ENCODE data around the gene ZFR2.

ZFR2 gene

GRCh38 chr19:3785938-3786824 lies 82.7 kb downstream of the ZFR2 start, which contains the start of gene MATK:
Gene MATK, minus strand, starts transcription at chr19:3786381. Its CDS starts 1,246 bp downstream, at chr19:3785135.
- peak; percentile 49 for DNase-seq

- no peak for DNase-seq
These were observed 83.3 kb downstream of the ZFR2 start for GRCh38 chr19:3785451-3785937.

- DNase-seq: no peak
These were observed 84.0 kb downstream of the ZFR2 start for GRCh38 chr19:3784607-3785450.

GRCh38 chr19:3783660-3784584 lies 84.9 kb downstream of the ZFR2 start:
- DNase-seq: no peak

GRCh38 chr19:3782903-3783302 lies 85.9 kb downstream of the ZFR2 start:
- no peak for DNase-seq

GRCh38 chr19:3782330-3782729 lies 86.5 kb downstream of the ZFR2 start:
- DNase-seq: no peak

GRCh38 chr19:3781603-3782002 lies 87.2 kb downstream of the ZFR2 start:
- no peak for DNase-seq

GRCh38 chr19:3780786-3781304 lies 88.0 kb downstream of the ZFR2 start:
- no peak for DNase-seq

GRCh38 chr19:3778899-3779723 lies 89.7 kb downstream of the ZFR2 start:
- no peak for DNase-seq

GRCh38 chr19:3778104-3778867 lies 90.6 kb downstream of the ZFR2 start:
- DNase-seq: no peak

- no peak for DNase-seq
These were observed 92.3 kb downstream of the ZFR2 start for GRCh38 chr19:3776479-3777040.

- no peak for DNase-seq
These were observed 93.0 kb downstream of the ZFR2 start for GRCh38 chr19:3775831-3776230.

- no peak for DNase-seq
These were observed 93.5 kb downstream of the ZFR2 start for GRCh38 chr19:3775374-3775711.

GRCh38 chr19:3774621-3775373 lies 94.0 kb downstream of the ZFR2 start:
- DNase-seq: no peak

GRCh38 chr19:3773814-3774515 lies 94.9 kb downstream of the ZFR2 start:
- DNase-seq: no peak

- DNase-seq: no peak
These were observed 96.9 kb downstream of the ZFR2 start, which contains the start of gene RAX2 for GRCh38 chr19:3771906-3772455. Gene RAX2, minus strand, starts transcription at chr19:3772228. Its CDS starts 486 bp downstream, at chr19:3771742.

GRCh38 chr19:3771000-3771905 lies 97.6 kb downstream of the ZFR2 start:
- no peak for DNase-seq
